ENCODE data around the gene ASRGL1. TPM values are rescaled to one million over a fixed set of nuclear protein-coding genes. Genes with fewer than 3 reads are reported as not detected.
"Not testable (repeated sequence)": the region's sequence is repeated elsewhere in the genome, so short reads cannot be mapped to it uniquely, and the experiment has no call there.

Gene ASRGL1
- total RNA-seq, 2 donors from 2014 or later: 20.2 to 39.7 TPM

DNA sequence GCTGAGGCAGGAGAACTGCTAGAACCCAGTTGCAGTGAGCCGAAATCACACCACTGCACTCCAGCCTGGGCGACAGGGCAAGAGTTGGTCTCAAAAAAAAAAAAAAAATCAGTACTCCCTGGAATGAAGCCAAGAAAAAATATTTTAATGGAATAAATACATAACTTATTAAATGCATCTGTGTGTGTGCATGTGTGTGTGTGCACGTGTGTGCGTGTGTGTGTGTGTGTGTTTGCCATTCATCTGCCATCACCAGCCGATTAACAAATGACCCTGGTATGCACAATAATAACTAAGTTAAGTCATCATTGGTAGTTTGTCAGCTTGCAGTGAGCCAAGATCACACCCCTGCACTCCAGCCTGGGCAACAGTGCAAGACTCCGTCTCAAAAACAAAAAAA lies 46.6 kb downstream of the ASRGL1 start:
- Histone ChIP-seq H3K9me3 (no peaks in the 10 kb centered on the region), H3K4me3 (no peak overlapping the region), H3K36me3 (no peaks in the 10 kb centered on the region), H3K27ac (no peak overlapping the region), H3K4me1 (ENCODE audit: control insufficient read depth in 1 of 2, low read depth in 2 of 2) (peaks cover 4 to 6% of the 10 kb centered on the region in 2 donors), H3K27me3 (replicated peaks; ENCODE audit: insufficient read depth) (no peaks in the 10 kb centered on the region)
- no peak for TF ChIP-seq CTCF (IDR thresholded peaks at IDR 0.05)
- ATAC-seq (ENCODE audit: insufficient number of reproducible peaks, low FRiP score, low read depth) (no peak), DNase-seq (ENCODE audit: low spot score) (no peak)

DNA sequence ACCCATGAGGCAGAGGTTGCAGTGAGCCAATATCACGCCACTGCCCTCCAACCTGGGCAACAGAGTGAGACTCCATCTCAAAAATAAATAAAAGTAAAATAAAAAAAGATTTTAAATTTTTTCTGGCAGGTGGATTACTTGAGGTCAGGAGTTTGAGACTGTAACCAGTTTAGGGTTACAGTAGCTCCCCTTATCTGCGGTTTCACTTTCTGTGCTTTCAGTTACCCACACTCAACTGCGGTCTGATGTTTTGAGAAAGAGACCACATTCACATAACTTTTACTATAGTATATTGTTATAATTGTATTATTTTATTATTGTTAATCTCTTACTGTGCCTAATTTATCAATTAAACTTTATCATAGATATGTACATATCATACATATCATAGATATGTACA lies 48.8 kb downstream of the ASRGL1 start:
- H3K4me3 ChIP-seq; H3K4me1 ChIP-seq (ENCODE audit: control insufficient read depth in 1 of 2, low read depth in 2 of 2); DNase-seq (ENCODE audit: low spot score); H3K27me3 ChIP-seq (replicated peaks; ENCODE audit: insufficient read depth); H3K27ac ChIP-seq; ATAC-seq (ENCODE audit: insufficient number of reproducible peaks, low FRiP score, low read depth); H3K36me3 ChIP-seq; H3K9me3 ChIP-seq: not testable (repeated sequence)

DNA sequence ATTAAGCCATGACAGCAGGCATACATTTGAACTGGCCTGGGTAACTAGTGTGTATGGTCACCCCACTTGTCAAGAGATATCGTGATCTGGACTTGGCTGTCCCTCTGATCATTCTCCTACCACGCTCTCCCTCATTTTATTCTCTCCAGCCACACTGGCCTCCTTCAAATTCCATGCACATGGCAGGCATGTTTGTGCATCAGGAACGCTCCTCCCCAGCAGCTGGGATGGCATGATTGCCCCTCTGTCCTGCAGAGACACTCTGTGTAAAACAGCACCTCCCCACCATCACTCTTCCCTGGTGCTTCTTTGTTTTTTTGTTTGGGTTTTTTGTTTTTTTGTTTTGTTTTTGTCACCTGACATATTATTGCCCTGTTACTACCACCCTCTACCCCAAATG lies 50.1 kb downstream of the ASRGL1 start:
- Histone ChIP-seq H3K4me1 (ENCODE audit: control insufficient read depth in 1 of 2, low read depth in 2 of 2) (no peaks in the 10 kb centered on the region), H3K9me3 (no peaks in the 10 kb centered on the region), H3K27ac (no peak overlapping the region), H3K27me3 (replicated peaks; ENCODE audit: insufficient read depth) (no peaks in the 10 kb centered on the region), H3K4me3 (no peak overlapping the region), H3K36me3 (no peaks in the 10 kb centered on the region)
- TF ChIP-seq CTCF (IDR thresholded peaks at IDR 0.05): no peak
- ATAC-seq (ENCODE audit: insufficient number of reproducible peaks, low FRiP score, low read depth) (no peak), DNase-seq (ENCODE audit: low spot score) (no peak)

- no peak for DNase-seq (ENCODE audit: low spot score)
- H3K27me3 ChIP-seq (replicated peaks; ENCODE audit: insufficient read depth): no peaks in the 10 kb centered on the region
- no peaks in the 10 kb centered on the region for H3K36me3 ChIP-seq
- no peaks in the 10 kb centered on the region for H3K4me1 ChIP-seq (ENCODE audit: control insufficient read depth in 1 of 2, low read depth in 2 of 2)
- H3K9me3 ChIP-seq: no peaks in the 10 kb centered on the region
- no peak overlapping the region for H3K27ac ChIP-seq
- no peak for ATAC-seq (ENCODE audit: insufficient number of reproducible peaks, low FRiP score, low read depth)
- TF ChIP-seq CTCF (IDR thresholded peaks at IDR 0.05): no peak
- H3K4me3 ChIP-seq: no peak overlapping the region
Observed at GRCh38 chr11:62388999-62389398, 51.8 kb downstream of the ASRGL1 start.

DNA sequence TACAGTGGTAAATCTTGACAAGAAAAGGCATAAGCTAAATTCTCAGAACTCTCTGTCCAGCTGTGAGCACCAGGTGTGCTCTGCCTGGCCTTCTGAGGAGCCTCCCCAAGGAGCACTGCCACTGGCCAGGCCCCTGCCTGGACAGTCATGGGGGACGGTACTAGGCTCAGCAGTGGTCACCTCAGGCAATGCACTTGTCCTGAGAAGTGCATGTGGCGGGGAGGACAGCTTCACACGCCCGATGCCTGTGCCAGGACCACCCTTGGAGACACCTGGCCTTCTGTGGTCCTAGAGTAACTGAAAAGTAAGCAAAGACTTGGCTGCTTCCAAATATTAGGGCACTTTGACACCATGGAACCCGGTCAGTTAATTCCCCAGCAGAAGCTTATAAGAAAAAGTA lies 53.0 kb downstream of the ASRGL1 start:
- H3K27ac ChIP-seq: no peak overlapping the region
- no peaks in the 10 kb centered on the region for H3K27me3 ChIP-seq (replicated peaks; ENCODE audit: insufficient read depth)
- H3K4me1 ChIP-seq (ENCODE audit: control insufficient read depth in 1 of 2, low read depth in 2 of 2): peaks cover 1 to 2% of the 10 kb centered on the region in 2 donors
- no peak overlapping the region for H3K4me3 ChIP-seq
- DNase-seq (ENCODE audit: low spot score) (no peak), ATAC-seq (ENCODE audit: insufficient number of reproducible peaks, low FRiP score, low read depth) (no peak)
- H3K9me3 ChIP-seq: no peaks in the 10 kb centered on the region
- no peaks in the 10 kb centered on the region for H3K36me3 ChIP-seq
- TF ChIP-seq CTCF (IDR thresholded peaks at IDR 0.05): no peak

- H3K4me3 ChIP-seq: no peak overlapping the region
- no peaks in the 10 kb centered on the region for H3K9me3 ChIP-seq
- H3K36me3 ChIP-seq: no peaks in the 10 kb centered on the region
- H3K27ac ChIP-seq: no peak overlapping the region
- no peaks in the 10 kb centered on the region for H3K27me3 ChIP-seq (replicated peaks; ENCODE audit: insufficient read depth)
- H3K4me1 ChIP-seq (ENCODE audit: control insufficient read depth in 1 of 2, low read depth in 2 of 2): peaks cover 5 to 7% of the 10 kb centered on the region in 2 donors
- no peak for TF ChIP-seq CTCF (IDR thresholded peaks at IDR 0.05)
- DNase-seq (ENCODE audit: low spot score) (no peak), ATAC-seq (ENCODE audit: insufficient number of reproducible peaks, low FRiP score, low read depth) (no peak)
Observed at GRCh38 chr11:62390722-62391121, 53.5 kb downstream of the ASRGL1 start.
